CD4-positive, alpha-beta T cell (primary cell): ENCODE results near the gene PRRC2B. TPM values are rescaled to one million over a fixed set of nuclear protein-coding genes. Genes with fewer than 3 reads are reported as not detected.

Experiments used
- ATAC-seq: fragments of 200-7000 bp; cut with Tn5 transposase; one replicate; pipeline ENCODE4 v1.10.0; 2022; ENCODE audit warnings: mild to moderate bottlenecking; ENCODE audit not compliant: poor library complexity
- CTCF ChIA-PET: fragments of 350-600 bp; sonication (Branson Sonifier 250); formaldehyde crosslinking; loops from one replicate; lab custom pipeline; 2021; ENCODE audit warnings: antibody characterized with exemption, inconsistent platforms; lab: Charles Lee
- POLR2A ChIA-PET: fragments of 350-600 bp; sonication (Branson Sonifier 250); formaldehyde crosslinking; loops from one replicate; lab custom pipeline; 2021; ENCODE audit warnings: antibody characterized with exemption, inconsistent platforms; lab: Charles Lee
- DNase-seq, 14 experiments: peaks; one replicate each; pipeline ENCODE4 v3.0.0-alpha.2; 2013 to 2020; ENCODE audit warnings: mixed read lengths in 2 of 14
- H3K27ac ChIP-seq, 2 donors: one replicate each; pipeline versions ENCODE4 v1.5.1 to v1.7.0; 2013; ENCODE audit warnings: low read length in 2 of 2, low read depth in 1 of 2, mild to moderate bottlenecking in 1 of 2
- H3K27me3 ChIP-seq, 2 experiments: 1 replicate in 1 of 2; 2 replicates in 1 of 2; pipeline versions ENCODE4 v1.6.1 to v1.7.0; 2013; ENCODE audit warnings: low read length in 2 of 2, control low read depth in 1 of 2, mild to moderate bottlenecking in 1 of 2, moderate library complexity in 1 of 2; ENCODE audit not compliant: insufficient read depth in 2 of 2, control insufficient read depth in 1 of 2
- H3K36me3 ChIP-seq: one replicate; pipeline ENCODE4 v1.6.1; 2013; ENCODE audit warnings: low read length, control low read depth; ENCODE audit not compliant: insufficient read depth
- H3K4me1 ChIP-seq: one replicate; pipeline ENCODE4 v1.6.1; 2013; ENCODE audit warnings: low read length, control low read depth; ENCODE audit not compliant: insufficient read depth
- H3K4me3 ChIP-seq: one replicate; pipeline ENCODE4 v1.5.1; 2013; ENCODE audit warnings: mild to moderate bottlenecking, low read length, moderate library complexity
- H3K9me3 ChIP-seq, 2 experiments: 1 replicate in 1 of 2; 2 replicates in 1 of 2; pipeline versions ENCODE4 v1.6.1 to v1.7.0; 2013; ENCODE audit warnings: low read length in 2 of 2, mild to moderate bottlenecking in 2 of 2, control low read depth in 1 of 2, moderate library complexity in 1 of 2; ENCODE audit not compliant: control insufficient read depth in 1 of 2, insufficient read depth in 1 of 2
- H3K27ac Mint-ChIP-seq: one replicate; pipeline ENCODE4 v1.8.0; 2020; ENCODE audit warnings: mixed read lengths
- H3K27me3 Mint-ChIP-seq: one replicate; pipeline ENCODE4 v1.8.0; 2021; ENCODE audit warnings: mixed read lengths
- H3K36me3 Mint-ChIP-seq: one replicate; pipeline ENCODE4 v1.8.0; 2021; ENCODE audit warnings: low read depth, mixed read lengths
- H3K4me1 Mint-ChIP-seq: one replicate; pipeline ENCODE4 v1.8.0; 2021; ENCODE audit warnings: low read depth, mixed read lengths
- H3K4me3 Mint-ChIP-seq: one replicate; pipeline ENCODE4 v1.8.0; 2020; ENCODE audit warnings: mild to moderate bottlenecking, mixed read lengths
- H3K9me3 Mint-ChIP-seq: one replicate; pipeline ENCODE4 v1.8.0; 2020; ENCODE audit warnings: mixed read lengths
- CTCF ChIP-seq: fragments of 200-600 bp; IDR thresholded peaks from one replicate; pipeline ENCODE4 v1.8.0; 2022; ENCODE audit warnings: antibody characterized with exemption, mild to moderate bottlenecking
- intact Hi-C, 2 experiments: fragments of 100-400 bp; cut with DNase I in 1 of 2; cut with micrococcal nuclease in 1 of 2; formaldehyde crosslinking; loops; one replicate each; pipeline versions ENCODE4 v1.15.1 to v1.9.0; 2023 to 2025; cut with DNase I, micrococcal nuclease
- total RNA-seq, 174 experiments: library from RNA in 2 of 174; stranded (reverse) in 2 of 174; gene quantifications; one replicate each; pipeline ENCODE4 v1.2.3 and lab custom pipeline; 2021 to 2026

The PRRC2B gene
- total RNA-seq, 2 experiments from 2014 or later: 256 to 268 TPM

GRCh38 chr9:131347376-131348020 is 46.4 kb upstream of the PRRC2B start:
- CTCF ChIA-PET: no interaction called here
- Histone ChIP-seq H3K4me3 (no peak overlapping the region), H3K27me3 (no peaks in the 10 kb centered on the region), H3K36me3 (no peaks in the 10 kb centered on the region), H3K9me3 (no peaks in the 10 kb centered on the region), H3K4me1 (peaks cover 11% of the 10 kb centered on the region), H3K27ac (no peak overlapping the region)
- no peak for TF ChIP-seq CTCF
- no peak for ATAC-seq
- Mint-ChIP-seq H3K27ac (no peak overlapping the region), H3K4me1 (peaks cover 9% of the 10 kb centered on the region), H3K9me3 (no peaks in the 10 kb centered on the region), H3K36me3 (no peaks in the 10 kb centered on the region), H3K4me3 (no peak overlapping the region), H3K27me3 (no peaks in the 10 kb centered on the region)
- POLR2A ChIA-PET: no interaction called here
- intact Hi-C loops: no loop called here
- no peak for DNase-seq

GRCh38 chr9:131348631-131349521 is 45.0 kb upstream of the PRRC2B start:
- ATAC-seq: no peak
- H3K9me3 Mint-ChIP-seq: no peaks in the 10 kb centered on the region
- no peak overlapping the region for H3K4me3 Mint-ChIP-seq
- H3K36me3 ChIP-seq: no peaks in the 10 kb centered on the region
- intact Hi-C loops: no loop called here
- H3K4me1 ChIP-seq: peaks cover 11% of the 10 kb centered on the region
- H3K9me3 ChIP-seq: no peaks in the 10 kb centered on the region
- no peaks in the 10 kb centered on the region for H3K27me3 ChIP-seq
- no peak for TF ChIP-seq CTCF
- no peak overlapping the region for H3K27ac Mint-ChIP-seq
- no peaks in the 10 kb centered on the region for H3K27me3 Mint-ChIP-seq
- POLR2A ChIA-PET: interaction anchor here (1.2 to 2.3 kb wide), 6 partner anchors 24 to 79 kb away, joined by 3 to 12 read pairs (median 4); no protein-coding TSS in a partner anchor
- CTCF ChIA-PET: interaction anchor here (0.6 to 2.9 kb wide), 17 partner anchors 12 to 225 kb away, joined by 3 to 38 read pairs (median 4); no protein-coding TSS in a partner anchor
- no peak overlapping the region for H3K27ac ChIP-seq
- no peak overlapping the region for H3K4me3 ChIP-seq
- H3K36me3 Mint-ChIP-seq: no peaks in the 10 kb centered on the region
- no peak for DNase-seq
- H3K4me1 Mint-ChIP-seq: peaks cover 9% of the 10 kb centered on the region

- H3K27me3 Mint-ChIP-seq: no peaks in the 10 kb centered on the region
- H3K27ac ChIP-seq: no peak overlapping the region
- H3K27ac Mint-ChIP-seq: no peak overlapping the region
- no peak for TF ChIP-seq CTCF
- ChIA-PET CTCF (interaction anchor here (0.6 to 2.9 kb wide), 20 partner anchors 11 to 230 kb away, joined by 3 to 38 read pairs (median 4); no protein-coding TSS in a partner anchor), POLR2A (interaction anchor here (1.2 to 2.3 kb wide), 6 partner anchors 24 to 79 kb away, joined by 3 to 12 read pairs (median 4); no protein-coding TSS in a partner anchor)
- no peaks in the 10 kb centered on the region for H3K36me3 Mint-ChIP-seq
- ATAC-seq (no peak), DNase-seq (no peak)
- peaks cover 9% of the 10 kb centered on the region for H3K4me1 Mint-ChIP-seq
- H3K36me3 ChIP-seq: no peaks in the 10 kb centered on the region
- no peak overlapping the region for H3K4me3 ChIP-seq
- H3K27me3 ChIP-seq: no peaks in the 10 kb centered on the region
- no peaks in the 10 kb centered on the region for H3K9me3 Mint-ChIP-seq
- peaks cover 11% of the 10 kb centered on the region for H3K4me1 ChIP-seq
- no peak overlapping the region for H3K4me3 Mint-ChIP-seq
- H3K9me3 ChIP-seq: no peaks in the 10 kb centered on the region
- intact Hi-C loops: no loop called here
Measured at GRCh38 chr9:131349522-131349880, 44.4 kb upstream of the PRRC2B start.
